ENCODE results near the gene SCN2B. TPM values are rescaled to one million over a fixed set of nuclear protein-coding genes. Genes with fewer than 3 reads are reported as not detected.

The SCN2B gene
- polyA plus RNA-seq, 1 donor from 2014 or later, result 1.1 TPM

DNA sequence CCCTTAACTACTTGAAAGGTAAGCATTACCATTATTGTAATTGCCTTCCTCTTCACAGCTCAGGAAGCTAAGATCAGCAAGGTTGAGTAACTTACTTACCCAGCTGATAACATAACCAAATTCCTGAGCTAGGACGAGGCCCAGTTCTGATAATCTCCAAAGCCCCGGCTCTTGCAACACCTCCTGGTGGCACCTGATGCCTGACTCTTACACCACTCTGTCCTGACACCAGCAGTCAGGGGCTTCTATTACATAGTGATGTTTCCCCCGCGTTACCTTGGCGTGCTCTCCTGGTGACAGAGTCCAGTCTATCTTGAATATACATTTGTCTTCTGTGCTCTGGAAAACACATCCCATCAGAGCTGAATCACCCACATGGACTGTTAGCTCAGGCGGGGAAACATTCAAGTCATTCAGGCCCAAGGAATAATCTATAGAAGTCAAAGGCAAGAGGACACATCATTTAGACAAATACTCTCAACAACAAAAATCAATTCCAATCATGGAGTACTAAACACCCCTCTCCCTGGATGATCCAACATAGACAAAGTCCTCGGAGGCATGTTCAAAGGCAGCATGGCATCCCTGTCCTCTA is 35.8 kb upstream of the SCN2B start:
- no peaks in the 10 kb centered on the region for H3K9me3 ChIP-seq (ENCODE audit: low read length)
- H3K9ac ChIP-seq (ENCODE audit: low read length), result no peak overlapping the region
- H3K27me3 ChIP-seq (ENCODE audit: insufficient read depth, low read depth, low read length), result no peaks in the 10 kb centered on the region
- no peak overlapping the region for H2AFZ ChIP-seq (ENCODE audit: low read depth, low read length)
- no peaks in the 10 kb centered on the region for H3K36me3 ChIP-seq (ENCODE audit: insufficient read depth, low read length)
- H3K27ac ChIP-seq (ENCODE audit: low read length), result no peak overlapping the region
- no peak for TF ChIP-seq SMC3 (conservative IDR thresholded peaks at IDR 0.05; ENCODE audit: poor library complexity)
- TF ChIP-seq TAF1 (IDR thresholded peaks at IDR 0.05; ENCODE audit: low read depth), result no peak
- no peak for TF ChIP-seq POLR2AphosphoS5 (IDR thresholded peaks at IDR 0.05)
- TF ChIP-seq EP300 (conservative IDR thresholded peaks at IDR 0.05; ENCODE audit: poor library complexity, severe bottlenecking), result no peak
- TF ChIP-seq, protein P1, sequence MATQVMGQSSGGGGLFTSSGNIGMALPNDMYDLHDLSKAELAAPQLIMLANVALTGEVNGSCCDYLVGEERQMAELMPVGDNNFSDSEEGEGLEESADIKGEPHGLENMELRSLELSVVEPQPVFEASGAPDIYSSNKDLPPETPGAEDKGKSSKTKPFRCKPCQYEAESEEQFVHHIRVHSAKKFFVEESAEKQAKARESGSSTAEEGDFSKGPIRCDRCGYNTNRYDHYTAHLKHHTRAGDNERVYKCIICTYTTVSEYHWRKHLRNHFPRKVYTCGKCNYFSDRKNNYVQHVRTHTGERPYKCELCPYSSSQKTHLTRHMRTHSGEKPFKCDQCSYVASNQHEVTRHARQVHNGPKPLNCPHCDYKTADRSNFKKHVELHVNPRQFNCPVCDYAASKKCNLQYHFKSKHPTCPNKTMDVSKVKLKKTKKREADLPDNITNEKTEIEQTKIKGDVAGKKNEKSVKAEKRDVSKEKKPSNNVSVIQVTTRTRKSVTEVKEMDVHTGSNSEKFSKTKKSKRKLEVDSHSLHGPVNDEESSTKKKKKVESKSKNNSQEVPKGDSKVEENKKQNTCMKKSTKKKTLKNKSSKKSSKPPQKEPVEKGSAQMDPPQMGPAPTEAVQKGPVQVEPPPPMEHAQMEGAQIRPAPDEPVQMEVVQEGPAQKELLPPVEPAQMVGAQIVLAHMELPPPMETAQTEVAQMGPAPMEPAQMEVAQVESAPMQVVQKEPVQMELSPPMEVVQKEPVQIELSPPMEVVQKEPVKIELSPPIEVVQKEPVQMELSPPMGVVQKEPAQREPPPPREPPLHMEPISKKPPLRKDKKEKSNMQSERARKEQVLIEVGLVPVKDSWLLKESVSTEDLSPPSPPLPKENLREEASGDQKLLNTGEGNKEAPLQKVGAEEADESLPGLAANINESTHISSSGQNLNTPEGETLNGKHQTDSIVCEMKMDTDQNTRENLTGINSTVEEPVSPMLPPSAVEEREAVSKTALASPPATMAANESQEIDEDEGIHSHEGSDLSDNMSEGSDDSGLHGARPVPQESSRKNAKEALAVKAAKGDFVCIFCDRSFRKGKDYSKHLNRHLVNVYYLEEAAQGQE (IDR thresholded peaks at IDR 0.05; ENCODE audit: borderline replicate concordance), result no peak
- H3K4me3 ChIP-seq (ENCODE audit: low read length), result no peak overlapping the region
- no peaks in the 10 kb centered on the region for H3F3A ChIP-seq (ENCODE audit: insufficient read depth, low read length, poor library complexity, severe bottlenecking)
- no peaks in the 10 kb centered on the region for H4K20me1 ChIP-seq (ENCODE audit: insufficient read depth)
- H3K9me2 ChIP-seq (ENCODE audit: insufficient read depth, low read length), result no peaks in the 10 kb centered on the region
- H3K79me2 ChIP-seq (replicated peaks; ENCODE audit: insufficient read depth, low read length), result no peaks in the 10 kb centered on the region
- H3K4me2 ChIP-seq (ENCODE audit: low read length), result no peak overlapping the region

DNA sequence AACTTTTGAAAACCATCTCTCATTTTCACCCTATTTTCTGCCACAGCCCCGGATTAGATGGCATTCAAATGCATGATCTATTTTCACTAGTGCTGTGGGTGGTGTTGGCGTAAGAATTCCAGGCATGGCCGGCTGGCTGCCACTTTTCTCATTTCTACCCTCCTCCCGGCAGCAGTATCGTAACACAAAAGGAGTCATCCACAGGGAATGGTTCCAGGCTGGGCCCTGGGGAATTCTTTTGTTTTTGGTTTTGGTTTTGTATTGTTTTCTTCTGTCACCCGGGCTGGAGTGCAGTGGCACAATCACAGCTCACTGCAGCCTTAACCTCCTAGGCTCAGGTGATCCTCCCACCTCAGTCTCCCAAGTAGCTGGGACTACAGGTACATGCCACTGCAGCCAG is 34.6 kb upstream of the SCN2B start:
- Histone ChIP-seq H3K4me3 (ENCODE audit: low read length) (no peak overlapping the region), H3K9ac (ENCODE audit: low read length) (no peak overlapping the region), H2AFZ (ENCODE audit: low read depth, low read length) (no peak overlapping the region), H3F3A (ENCODE audit: insufficient read depth, low read length, poor library complexity, severe bottlenecking) (no peaks in the 10 kb centered on the region), H3K27me3 (ENCODE audit: insufficient read depth, low read depth, low read length) (no peaks in the 10 kb centered on the region), H3K27ac (ENCODE audit: low read length) (no peak overlapping the region), H3K4me2 (ENCODE audit: low read length) (no peak overlapping the region), H3K9me3 (ENCODE audit: low read length) (no peaks in the 10 kb centered on the region), H4K20me1 (ENCODE audit: insufficient read depth) (no peaks in the 10 kb centered on the region), H3K79me2 (replicated peaks; ENCODE audit: insufficient read depth, low read length) (no peaks in the 10 kb centered on the region), H3K9me2 (ENCODE audit: insufficient read depth, low read length) (no peaks in the 10 kb centered on the region), H3K36me3 (ENCODE audit: insufficient read depth, low read length) (no peaks in the 10 kb centered on the region)
- TF ChIP-seq RAD21 (conservative IDR thresholded peaks at IDR 0.05) (no peak), EZH2 (IDR thresholded peaks at IDR 0.05; ENCODE audit: borderline replicate concordance, insufficient read depth, low read length, poor library complexity, severe bottlenecking) (no peak), MXI1 (conservative IDR thresholded peaks at IDR 0.05; ENCODE audit: poor library complexity, severe bottlenecking) (no peak), SMC3 (conservative IDR thresholded peaks at IDR 0.05; ENCODE audit: poor library complexity) (no peak), POLR2AphosphoS5 (IDR thresholded peaks at IDR 0.05) (no peak), EP300 (conservative IDR thresholded peaks at IDR 0.05; ENCODE audit: poor library complexity, severe bottlenecking) (no peak), TAF1 (IDR thresholded peaks at IDR 0.05; ENCODE audit: low read depth) (no peak)
- TF ChIP-seq, protein P1 (IDR thresholded peaks at IDR 0.05; ENCODE audit: borderline replicate concordance), result no peak
- TF ChIP-seq, protein P2, sequence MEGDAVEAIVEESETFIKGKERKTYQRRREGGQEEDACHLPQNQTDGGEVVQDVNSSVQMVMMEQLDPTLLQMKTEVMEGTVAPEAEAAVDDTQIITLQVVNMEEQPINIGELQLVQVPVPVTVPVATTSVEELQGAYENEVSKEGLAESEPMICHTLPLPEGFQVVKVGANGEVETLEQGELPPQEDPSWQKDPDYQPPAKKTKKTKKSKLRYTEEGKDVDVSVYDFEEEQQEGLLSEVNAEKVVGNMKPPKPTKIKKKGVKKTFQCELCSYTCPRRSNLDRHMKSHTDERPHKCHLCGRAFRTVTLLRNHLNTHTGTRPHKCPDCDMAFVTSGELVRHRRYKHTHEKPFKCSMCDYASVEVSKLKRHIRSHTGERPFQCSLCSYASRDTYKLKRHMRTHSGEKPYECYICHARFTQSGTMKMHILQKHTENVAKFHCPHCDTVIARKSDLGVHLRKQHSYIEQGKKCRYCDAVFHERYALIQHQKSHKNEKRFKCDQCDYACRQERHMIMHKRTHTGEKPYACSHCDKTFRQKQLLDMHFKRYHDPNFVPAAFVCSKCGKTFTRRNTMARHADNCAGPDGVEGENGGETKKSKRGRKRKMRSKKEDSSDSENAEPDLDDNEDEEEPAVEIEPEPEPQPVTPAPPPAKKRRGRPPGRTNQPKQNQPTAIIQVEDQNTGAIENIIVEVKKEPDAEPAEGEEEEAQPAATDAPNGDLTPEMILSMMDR (IDR thresholded peaks at IDR 0.05; ENCODE audit: poor library complexity, severe bottlenecking), result no peak

All from neural cell (in vitro differentiated cells).